ENCODE results near the gene HIGD2B.
"Not testable (repeated sequence)": the region's sequence is repeated elsewhere in the genome, so short reads cannot be mapped to it uniquely, and the experiment has no call there.

GRCh38 chr15:72654397-72654796, 31.6 kb downstream of the HIGD2B start, which contains the start of gene GOLGA6B:
- not testable (repeated sequence) for TF ChIP-seq POLR2AphosphoS5 (IDR thresholded peaks at IDR 0.05; ENCODE audit: low read depth, low read length); SIN3A (IDR thresholded peaks at IDR 0.05; ENCODE audit: borderline replicate concordance, insufficient read depth, low read length); REST (IDR thresholded peaks at IDR 0.05; ENCODE audit: insufficient read depth in 1 of 2, low read depth in 2 of 2, low read length in 2 of 2)
